B cell (primary cell): ENCODE results near the gene ZBTB25. TPM values are rescaled to one million over a fixed set of nuclear protein-coding genes. Genes with fewer than 3 reads are reported as not detected.

Experiments used
- ATAC-seq: fragments of 200-7000 bp; cut with Tn5 transposase; one replicate; pipeline ENCODE4 v1.10.0; 2021; ENCODE audit warnings: low read depth, mild to moderate bottlenecking, moderate number of reproducible peaks, moderate library complexity
- CTCF ChIA-PET: fragments of 350-600 bp; sonication (Branson Sonifier 250); formaldehyde crosslinking; loops from one replicate; lab custom pipeline; 2021; ENCODE audit warnings: antibody characterized with exemption, inconsistent platforms; lab: Charles Lee
- POLR2A ChIA-PET: fragments of 350-600 bp; sonication (Branson Sonifier 250); formaldehyde crosslinking; loops from one replicate; lab custom pipeline; 2021; ENCODE audit warnings: antibody characterized with exemption; lab: Charles Lee
- DNase-seq: peaks from one replicate; pipeline ENCODE4 v3.0.0; 2013
- H2AFZ ChIP-seq: 2 replicates; pipeline ENCODE4 v1.6.1; 2012; ENCODE audit warnings: mild to moderate bottlenecking, low read depth, low read length; ENCODE audit not compliant: insufficient read depth, poor library complexity, severe bottlenecking
- H3K27ac ChIP-seq, 2 donors: 1 replicate in 1 of 2; 2 replicates in 1 of 2; pipeline ENCODE4 v1.5.1; 2012 to 2013; ENCODE audit warnings: low read length in 2 of 2, mild to moderate bottlenecking in 2 of 2, moderate library complexity in 1 of 2
- H3K27me3 ChIP-seq, 4 experiments: fragments of 200-600 bp in 1 of 4; sonication (generic) in 1 of 4; replicated peaks in 1 of 4; 1 replicate in 2 of 4; 2 replicates in 2 of 4; pipeline versions ENCODE4 v1.6.1 to v1.7.0; 2013 to 2016; ENCODE audit warnings: low read length in 3 of 4, mild to moderate bottlenecking in 2 of 4, mixed read lengths in 1 of 4, moderate library complexity in 1 of 4; ENCODE audit not compliant: insufficient read depth in 4 of 4, control insufficient read depth in 3 of 4; ENCODE audit errors: control extremely low read depth in 1 of 4
- H3K36me3 ChIP-seq, 2 experiments: replicated peaks in 1 of 2; 1 replicate in 1 of 2; 2 replicates in 1 of 2; pipeline versions ENCODE4 v1.6.1 to v1.7.1; 2013; ENCODE audit warnings: low read length in 1 of 2; ENCODE audit not compliant: insufficient read depth in 2 of 2, control insufficient read depth in 1 of 2; ENCODE audit errors: control extremely low read depth in 1 of 2, extremely low read depth in 1 of 2
- H3K4me1 ChIP-seq, 2 donors: fragments of 200-600 bp in 1 of 2; sonication (generic) in 1 of 2; 1 replicate in 1 of 2; 2 replicates in 1 of 2; pipeline versions ENCODE4 v1.5.1 to v1.6.1; 2013 to 2017; ENCODE audit warnings: low read length in 2 of 2; ENCODE audit not compliant: control insufficient read depth in 2 of 2, insufficient read depth in 2 of 2
- H3K4me2 ChIP-seq: replicated peaks from 2 replicates; pipeline ENCODE3; 2012; ENCODE audit warnings: mild to moderate bottlenecking, low read depth, low read length; ENCODE audit not compliant: poor library complexity, severe bottlenecking
- H3K4me3 ChIP-seq, 5 experiments: fragments of 200-600 bp in 1 of 5; sonication (generic) in 1 of 5; 1 replicate in 3 of 5; 2 replicates in 2 of 5; pipeline versions ENCODE4 v1.5.1 to v1.7.0; 2011 to 2016; ENCODE audit warnings: low read length in 4 of 5, mild to moderate bottlenecking in 4 of 5, low read depth in 2 of 5, control low read depth in 1 of 5, moderate library complexity in 1 of 5; ENCODE audit not compliant: insufficient read depth in 1 of 5; ENCODE audit errors: control extremely low read depth in 1 of 5, extremely low read depth in 1 of 5
- H3K79me2 ChIP-seq: fragments of 200-600 bp; sonication (generic); one replicate; pipeline ENCODE4 v1.6.0; 2016; ENCODE audit warnings: low read length; ENCODE audit not compliant: control insufficient read depth, insufficient read depth
- H3K9ac ChIP-seq: fragments of 200-600 bp; sonication (generic); 2 replicates; pipeline ENCODE4 v1.6.1; 2017; ENCODE audit warnings: mild to moderate bottlenecking, low read length, moderate library complexity
- H3K9me3 ChIP-seq, 3 donors: one replicate each; pipeline versions ENCODE4 v1.6.1 to v1.7.1; 2013; ENCODE audit warnings: low read length in 2 of 3; ENCODE audit not compliant: control insufficient read depth in 2 of 3, insufficient read depth in 1 of 3; ENCODE audit errors: control extremely low read depth in 1 of 3
- H4K20me1 ChIP-seq: 2 replicates; pipeline ENCODE4 v1.6.0; 2012; ENCODE audit warnings: mild to moderate bottlenecking, low read length; ENCODE audit not compliant: insufficient read depth, control insufficient read depth, poor library complexity, severe bottlenecking
- H3K27ac Mint-ChIP-seq: one replicate; pipeline ENCODE4 v1.8.0; 2021; ENCODE audit warnings: mixed read lengths
- H3K27me3 Mint-ChIP-seq: one replicate; pipeline ENCODE4 v1.8.0; 2021; ENCODE audit warnings: mixed read lengths
- H3K4me1 Mint-ChIP-seq: one replicate; pipeline ENCODE4 v1.8.0; 2021; ENCODE audit warnings: mixed read lengths
- H3K4me3 Mint-ChIP-seq: one replicate; pipeline ENCODE4 v1.8.0; 2021; ENCODE audit warnings: mixed read lengths
- H3K9me3 Mint-ChIP-seq: one replicate; pipeline ENCODE4 v1.8.0; 2022; ENCODE audit warnings: mixed read lengths; ENCODE audit not compliant: insufficient read depth
- EZH2 ChIP-seq: IDR thresholded peaks from 2 replicates; pipeline ENCODE4 v1.6.1; 2012; ENCODE audit warnings: borderline replicate concordance, low read depth, mild to moderate bottlenecking, moderate library complexity, low read length; ENCODE audit not compliant: insufficient read depth, poor library complexity, severe bottlenecking
- WGBS: methylation state at CpG from one replicate; pipeline ENCODE4 v1.1.5; 2013; ENCODE audit warnings: missing lambda C conversion rate; ENCODE audit not compliant: insufficient coverage; 5-methylcytosine and 5-hydroxymethylcytosine counted together
- intact Hi-C: fragments of 100-400 bp; cut with micrococcal nuclease; formaldehyde crosslinking; loops from one replicate; pipeline ENCODE4 v1.10.0; 2022
- polyA plus RNA-seq: library from polyadenylated mRNA; depleted of rRNA; stranded (reverse); fragments of >200 nt; gene quantifications from 2 replicates; pipeline ENCODE4 v1.2.3, GENCODE V29; 2012
- total RNA-seq, 2 donors: library from RNA; stranded (reverse); fragments of 120-200 nt in 1 of 2; gene quantifications; 1 replicate in 1 of 2; 2 replicates in 1 of 2; pipeline versions ENCODE4 v1.2.3 to v1.2.4, GENCODE V29; 2013 to 2022
- TF ChIP-seq, protein P1 (sequence below): fragments of 200-600 bp; IDR thresholded peaks from one replicate; pipeline ENCODE4 v1.8.0; 2022; ENCODE audit warnings: antibody characterized with exemption, mild to moderate bottlenecking

Gene ZBTB25
- total and polyA plus RNA-seq, 2 donors (not counting 1 experiment from before 2014, with no cell fraction given) = 20.8 to 45.7 TPM

- no CpG with 5 or more reads among the region's 3 CpGs for WGBS
- no peaks in the 10 kb centered on the region for H3K27me3 Mint-ChIP-seq
- Histone ChIP-seq H3K27me3 (no peaks in the 10 kb centered on the region), H3K4me2 (no peak overlapping the region), H3K4me3 (no peak overlapping the region), H3K9ac (no peak overlapping the region), H3K27ac (no peak overlapping the region), H3K79me2 (peaks cover 75% of the 10 kb centered on the region), H4K20me1 (no peaks in the 10 kb centered on the region), H3K36me3 (peaks cover 8 to 29% of the 10 kb centered on the region in 2 experiments), H3K9me3 (no peaks in the 10 kb centered on the region), H2AFZ (no peak overlapping the region), H3K4me1 (no peaks in the 10 kb centered on the region)
- no peaks in the 10 kb centered on the region for H3K9me3 Mint-ChIP-seq
- ATAC-seq (no peak), DNase-seq (no peak)
- intact Hi-C loops = no loop called here
- no peak overlapping the region for H3K4me3 Mint-ChIP-seq
- CTCF ChIA-PET = interaction anchor here (0.6 to 6.6 kb wide), 6 partner anchors 8 to 68 kb away, joined by 3 to 38 read pairs (median 3); no protein-coding TSS in a partner anchor
- no peak overlapping the region for H3K27ac Mint-ChIP-seq
- POLR2A ChIA-PET = no interaction called here
- TF ChIP-seq, protein P1, sequence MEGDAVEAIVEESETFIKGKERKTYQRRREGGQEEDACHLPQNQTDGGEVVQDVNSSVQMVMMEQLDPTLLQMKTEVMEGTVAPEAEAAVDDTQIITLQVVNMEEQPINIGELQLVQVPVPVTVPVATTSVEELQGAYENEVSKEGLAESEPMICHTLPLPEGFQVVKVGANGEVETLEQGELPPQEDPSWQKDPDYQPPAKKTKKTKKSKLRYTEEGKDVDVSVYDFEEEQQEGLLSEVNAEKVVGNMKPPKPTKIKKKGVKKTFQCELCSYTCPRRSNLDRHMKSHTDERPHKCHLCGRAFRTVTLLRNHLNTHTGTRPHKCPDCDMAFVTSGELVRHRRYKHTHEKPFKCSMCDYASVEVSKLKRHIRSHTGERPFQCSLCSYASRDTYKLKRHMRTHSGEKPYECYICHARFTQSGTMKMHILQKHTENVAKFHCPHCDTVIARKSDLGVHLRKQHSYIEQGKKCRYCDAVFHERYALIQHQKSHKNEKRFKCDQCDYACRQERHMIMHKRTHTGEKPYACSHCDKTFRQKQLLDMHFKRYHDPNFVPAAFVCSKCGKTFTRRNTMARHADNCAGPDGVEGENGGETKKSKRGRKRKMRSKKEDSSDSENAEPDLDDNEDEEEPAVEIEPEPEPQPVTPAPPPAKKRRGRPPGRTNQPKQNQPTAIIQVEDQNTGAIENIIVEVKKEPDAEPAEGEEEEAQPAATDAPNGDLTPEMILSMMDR = no peak
- TF ChIP-seq EZH2 = no peak
- peaks cover 22% of the 10 kb centered on the region for H3K4me1 Mint-ChIP-seq
Observed at GRCh38 chr14:64493455-64493854, 10.2 kb downstream of the ZBTB25 start.

GRCh38 chr14:64491637-64492036 lies 12.0 kb downstream of the ZBTB25 start:
- ATAC-seq (no peak), DNase-seq (no peak)
- WGBS = no CpG with 5 or more reads among the region's 2 CpGs
- Mint-ChIP-seq H3K4me1 (peaks cover 15% of the 10 kb centered on the region), H3K27ac (no peak overlapping the region), H3K9me3 (no peaks in the 10 kb centered on the region), H3K4me3 (no peak overlapping the region), H3K27me3 (no peaks in the 10 kb centered on the region)
- no peaks in the 10 kb centered on the region for H3K4me1 ChIP-seq
- TF ChIP-seq, protein P1 = no peak
- no peak for TF ChIP-seq EZH2
- no peaks in the 10 kb centered on the region for H4K20me1 ChIP-seq
- H3K27me3 ChIP-seq = no peaks in the 10 kb centered on the region
- H3K27ac ChIP-seq = no peak overlapping the region
- no peak overlapping the region for H3K9ac ChIP-seq
- CTCF ChIA-PET = interaction anchor here (0.7 to 1.9 kb wide), 3 partner anchors 12 to 19 kb away, joined by 3 to 9 read pairs (median 3); no protein-coding TSS in a partner anchor
- no peak overlapping the region for H3K4me3 ChIP-seq
- H3K4me2 ChIP-seq = no peak overlapping the region
- intact Hi-C loops = no loop called here
- no peak overlapping the region for H2AFZ ChIP-seq
- peaks cover 13 to 45% of the 10 kb centered on the region in 2 experiments for H3K36me3 ChIP-seq
- POLR2A ChIA-PET = interaction anchor here (1.1 kb wide), 1 partner anchor 12 kb away, joined by 5 read pairs; the partner anchor contains the start of genes ZBTB1 and ZBTB25
- H3K9me3 ChIP-seq = no peaks in the 10 kb centered on the region
- H3K79me2 ChIP-seq = peaks cover 57% of the 10 kb centered on the region
